IPS DF 19.7 (cell line): ENCODE measurements around the gene EOLA1.
"Not testable (repeated sequence)": the region's sequence is repeated elsewhere in the genome, so short reads cannot be mapped to it uniquely, and the experiment has no call there.

Experiments
- DNase-seq: peaks from one replicate; pipeline ENCODE4 v3.0.0-alpha.2; 2013; ENCODE audit warnings: low read depth, low spot score

EOLA1 gene

DNA sequence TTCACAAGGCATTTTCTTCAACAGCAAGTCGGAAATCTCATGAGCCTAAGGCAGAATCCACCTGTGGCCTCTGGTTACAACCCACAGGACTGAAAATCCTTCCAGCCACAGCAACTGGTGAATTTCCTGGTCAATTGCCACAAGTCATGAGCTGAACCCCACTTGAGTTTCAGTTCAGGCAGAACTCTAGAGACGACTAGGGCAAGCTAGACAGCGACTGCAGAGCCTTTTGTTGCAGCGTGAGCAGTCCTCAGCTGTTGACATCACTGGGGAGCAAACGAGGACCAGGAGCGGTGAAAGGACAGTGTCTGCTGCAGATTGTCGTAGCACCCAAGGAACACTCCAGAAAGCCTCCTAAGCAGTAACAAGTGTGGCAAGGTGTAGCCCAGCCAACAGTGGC lies 55.1 kb downstream of the EOLA1 start:
- DNase-seq, result not testable (repeated sequence)
